HUDEP-2 (cell line): ENCODE results near the gene GAREM1.
"Not testable (repeated sequence)": the region's sequence is repeated elsewhere in the genome, so short reads cannot be mapped to it uniquely, and the experiment has no call there.

Source experiments
- DNase-seq, 76 experiments: peaks; one replicate each; lab custom pipeline; 2025; ENCODE audit not compliant: unreplicated experiment in 76 of 76; lab: John Stamatoyannopoulos, UW

The GAREM1 gene

GRCh38 chr18:32372381-32373061 is 98.2 kb downstream of the GAREM1 start:
- no peak for DNase-seq

GRCh38 chr18:32372047-32372380 is 98.7 kb downstream of the GAREM1 start:
- DNase-seq: no peak

GRCh38 chr18:32371384-32371783 is 99.3 kb downstream of the GAREM1 start:
- no peak for DNase-seq

- no peak for DNase-seq
These were observed 101.7 kb downstream of the GAREM1 start for GRCh38 chr18:32368991-32369390.

- no peak for DNase-seq
These were observed 102.5 kb downstream of the GAREM1 start for GRCh38 chr18:32368170-32368569.

GRCh38 chr18:32366586-32367538 is 103.8 kb downstream of the GAREM1 start:
- DNase-seq: no peak

GRCh38 chr18:32362484-32362883 is 108.2 kb downstream of the GAREM1 start:
- DNase-seq: no peak

GRCh38 chr18:32360682-32361345 is 109.9 kb downstream of the GAREM1 start:
- DNase-seq: no peak

- no peak for DNase-seq
These were observed 112.2 kb downstream of the GAREM1 start for GRCh38 chr18:32358529-32358928.

GRCh38 chr18:32358075-32358474 is 112.6 kb downstream of the GAREM1 start:
- DNase-seq: no peak

- no peak for DNase-seq
These were observed 114.8 kb downstream of the GAREM1 start for GRCh38 chr18:32355896-32356295.

- no peak for DNase-seq
These were observed 116.2 kb downstream of the GAREM1 start for GRCh38 chr18:32354518-32354917.

- DNase-seq: no peak
These were observed 117.4 kb downstream of the GAREM1 start for GRCh38 chr18:32353257-32353656.

- no peak for DNase-seq
These were observed 119.7 kb downstream of the GAREM1 start for GRCh38 chr18:32351032-32351431.

GRCh38 chr18:32349728-32350395 is 120.8 kb downstream of the GAREM1 start:
- no peak for DNase-seq

GRCh38 chr18:32346671-32347070 is 124.0 kb downstream of the GAREM1 start:
- DNase-seq: no peak

GRCh38 chr18:32343634-32344033 is 127.0 kb downstream of the GAREM1 start:
- DNase-seq: no peak

- not testable (repeated sequence) for DNase-seq
These were observed 129.6 kb downstream of the GAREM1 start for GRCh38 chr18:32341112-32341511.

GRCh38 chr18:32339045-32339444 is 131.6 kb downstream of the GAREM1 start:
- DNase-seq: no peak

GRCh38 chr18:32337821-32338220 is 132.9 kb downstream of the GAREM1 start:
- no peak for DNase-seq

GRCh38 chr18:32337347-32337746 is 133.3 kb downstream of the GAREM1 start:
- no peak for DNase-seq
